ENCODE results near the gene NDUFAB1. TPM values are rescaled to one million over a fixed set of nuclear protein-coding genes. Genes with fewer than 3 reads are reported as not detected.

Gene NDUFAB1
- total RNA-seq, 1 donor from 2014 or later = 40.2 TPM

Other genes with a start within 250 kb of the NDUFAB1 start
- 29.4 TPM for gene COG7, start 143.1 kb downstream of the NDUFAB1 start, total RNA-seq
- 62.9 TPM for gene GGA2, start 85.8 kb downstream of the NDUFAB1 start, total RNA-seq
- 16.0 TPM for gene EARS2, start 39.0 kb downstream of the NDUFAB1 start, total RNA-seq
- gene UBFD1, start 38.6 kb downstream of the NDUFAB1 start, total RNA-seq = 38.2 TPM
- 15.6 TPM for gene PALB2, start 45.0 kb upstream of the NDUFAB1 start, total RNA-seq
- 45.5 TPM for gene DCTN5, start 45.1 kb upstream of the NDUFAB1 start, total RNA-seq
- gene PLK1, start 82.6 kb upstream of the NDUFAB1 start, total RNA-seq = 2.6 TPM
- not detected for gene ERN2, start 116.9 kb upstream of the NDUFAB1 start, total RNA-seq
- 22.6 TPM for gene CHP2, start 158.7 kb upstream of the NDUFAB1 start, total RNA-seq
- gene PRKCB, start 239.7 kb upstream of the NDUFAB1 start, total RNA-seq = 12.7 TPM

All from sciatic nerve (tissue), 1 donor.